Breast epithelium (tissue), 3 donors: ENCODE measurements around the gene TMEM145.

Source experiments
- POLR2A ChIP-seq: fragments of 450-650 bp; IDR thresholded peaks from one replicate; pipeline ENCODE4 v1.6.1; 2016; ENCODE audit warnings: antibody characterized with exemption, mild to moderate bottlenecking, moderate library complexity
- POLR2AphosphoS5 ChIP-seq, 3 donors: sonication (generic); formaldehyde crosslinking; IDR thresholded peaks; one replicate each; pipeline ENCODE4 v1.6.1; 2017; ENCODE audit warnings: antibody characterized with exemption in 3 of 3
- TF ChIP-seq, protein P1 (sequence below), 3 donors: fragments of 450-650 bp; IDR thresholded peaks; one replicate each; pipeline ENCODE4 v1.5.1; 2016 to 2017; ENCODE audit warnings: antibody characterized with exemption in 3 of 3, mild to moderate bottlenecking in 3 of 3, moderate library complexity in 3 of 3

DNA sequence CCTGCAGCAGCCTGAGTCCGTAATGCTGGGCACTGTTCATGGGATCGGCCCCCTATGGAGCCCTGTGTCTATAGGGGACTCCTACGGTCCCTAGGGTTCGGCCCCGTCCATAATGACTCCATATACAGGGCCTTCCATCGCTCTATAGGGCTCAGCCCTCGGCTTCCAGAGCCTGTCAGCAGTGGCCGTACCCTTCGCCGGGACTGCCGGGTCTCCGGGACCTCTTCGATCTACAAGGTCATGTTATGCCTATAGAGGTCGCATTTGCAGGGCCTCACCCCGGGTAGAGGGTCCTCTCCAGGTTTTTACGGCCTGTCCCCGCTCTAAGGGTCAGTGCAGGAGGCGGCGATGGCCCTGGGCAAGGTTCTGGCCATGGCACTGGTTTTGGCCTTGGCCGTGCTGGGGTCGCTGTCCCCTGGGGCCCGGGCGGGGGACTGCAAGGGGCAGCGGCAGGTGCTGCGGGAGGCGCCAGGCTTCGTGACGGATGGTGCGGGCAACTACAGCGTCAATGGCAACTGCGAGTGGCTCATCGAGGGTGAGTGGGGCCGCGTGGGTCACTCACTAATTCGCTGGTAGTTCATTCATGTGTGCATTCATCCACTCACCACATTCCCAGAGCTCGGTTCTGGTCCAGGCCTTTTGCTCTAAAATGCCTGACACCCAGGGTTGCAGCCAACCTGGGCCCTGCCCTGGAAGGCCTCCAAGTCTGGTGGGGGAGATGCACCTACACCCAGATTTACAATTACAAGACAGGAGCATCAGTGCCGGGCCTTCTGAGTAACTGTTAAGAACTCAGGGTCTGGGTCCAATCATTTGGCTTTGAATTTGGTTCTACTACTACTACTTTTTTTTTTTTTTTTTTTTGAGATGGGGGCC lies 13.0 kb downstream of the TMEM145 start:
- TF ChIP-seq, protein P1, sequence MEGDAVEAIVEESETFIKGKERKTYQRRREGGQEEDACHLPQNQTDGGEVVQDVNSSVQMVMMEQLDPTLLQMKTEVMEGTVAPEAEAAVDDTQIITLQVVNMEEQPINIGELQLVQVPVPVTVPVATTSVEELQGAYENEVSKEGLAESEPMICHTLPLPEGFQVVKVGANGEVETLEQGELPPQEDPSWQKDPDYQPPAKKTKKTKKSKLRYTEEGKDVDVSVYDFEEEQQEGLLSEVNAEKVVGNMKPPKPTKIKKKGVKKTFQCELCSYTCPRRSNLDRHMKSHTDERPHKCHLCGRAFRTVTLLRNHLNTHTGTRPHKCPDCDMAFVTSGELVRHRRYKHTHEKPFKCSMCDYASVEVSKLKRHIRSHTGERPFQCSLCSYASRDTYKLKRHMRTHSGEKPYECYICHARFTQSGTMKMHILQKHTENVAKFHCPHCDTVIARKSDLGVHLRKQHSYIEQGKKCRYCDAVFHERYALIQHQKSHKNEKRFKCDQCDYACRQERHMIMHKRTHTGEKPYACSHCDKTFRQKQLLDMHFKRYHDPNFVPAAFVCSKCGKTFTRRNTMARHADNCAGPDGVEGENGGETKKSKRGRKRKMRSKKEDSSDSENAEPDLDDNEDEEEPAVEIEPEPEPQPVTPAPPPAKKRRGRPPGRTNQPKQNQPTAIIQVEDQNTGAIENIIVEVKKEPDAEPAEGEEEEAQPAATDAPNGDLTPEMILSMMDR (IDR thresholded peaks at IDR 0.05), result no peak
- TF ChIP-seq POLR2A, result no peak
- TF ChIP-seq POLR2AphosphoS5 (IDR thresholded peaks at IDR 0.05), result no peak
